GM21576 (cell line): Measurements from ENCODE around the gene SNCB.
"Not testable (repeated sequence)": the region's sequence is repeated elsewhere in the genome, so short reads cannot be mapped to it uniquely, and the experiment has no call there.

ENCODE experiments used
- ATAC-seq: cut with Tn5 transposase; IDR thresholded peaks from one replicate; pipeline ENCODE4 v1.9.1; 2021; ENCODE audit warnings: mild to moderate bottlenecking, moderate library complexity; ENCODE audit not compliant: unreplicated experiment

SNCB gene

DNA sequence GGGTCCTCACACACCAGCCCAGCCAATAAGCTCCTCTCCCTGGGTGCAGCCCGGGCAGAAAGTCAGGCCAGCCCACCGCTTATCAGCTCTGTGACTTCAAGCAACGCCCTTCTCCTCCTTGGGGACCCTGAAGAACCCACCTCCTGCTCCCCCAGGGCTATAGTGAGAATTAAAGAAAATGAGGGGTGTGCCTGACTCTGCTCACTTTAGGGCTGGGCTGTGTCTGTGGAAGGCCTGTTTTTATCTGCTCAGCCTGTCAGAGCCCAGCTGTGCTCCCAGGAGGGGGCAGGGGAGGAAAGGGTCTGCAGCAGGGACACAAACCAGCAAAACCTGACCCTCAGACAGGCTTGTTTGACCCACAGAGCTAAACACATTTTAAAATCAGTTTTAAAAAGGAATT lies 24.3 kb downstream of the SNCB start:
- no peak for ATAC-seq

GRCh38 chr5:176603091-176603490 lies 27.2 kb downstream of the SNCB start:
- no peak for ATAC-seq

DNA sequence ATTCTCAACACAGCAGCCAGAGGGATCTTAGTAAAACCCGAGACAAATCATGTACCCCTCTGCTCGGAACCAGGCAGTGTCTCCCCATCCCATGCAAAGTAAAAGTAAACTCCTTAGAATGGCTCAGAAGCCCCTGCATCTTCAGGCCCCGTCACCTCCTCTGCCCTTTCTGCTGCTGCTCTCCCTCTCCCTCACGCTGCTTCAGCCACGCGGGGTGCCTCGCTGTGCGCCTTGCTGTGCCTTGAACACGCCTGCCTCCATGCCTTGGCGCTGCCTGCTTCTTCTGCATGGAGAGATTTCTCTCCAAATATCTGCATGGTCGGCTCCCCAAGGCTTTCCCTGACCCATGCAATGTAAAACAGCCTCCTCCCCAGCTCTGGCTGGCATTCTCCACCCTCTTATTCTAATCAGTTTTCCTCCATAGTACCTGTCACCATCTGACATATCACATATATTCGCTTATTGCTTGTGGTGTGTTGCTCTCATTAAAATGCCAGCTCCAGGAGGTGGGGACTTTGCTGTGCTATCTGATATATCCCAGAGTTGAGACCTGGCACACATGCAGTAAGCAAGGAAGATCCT lies 28.3 kb downstream of the SNCB start:
- ATAC-seq: no peak

GRCh38 chr5:176599749-176600430 lies 30.4 kb downstream of the SNCB start:
- ATAC-seq: not testable (repeated sequence)

DNA sequence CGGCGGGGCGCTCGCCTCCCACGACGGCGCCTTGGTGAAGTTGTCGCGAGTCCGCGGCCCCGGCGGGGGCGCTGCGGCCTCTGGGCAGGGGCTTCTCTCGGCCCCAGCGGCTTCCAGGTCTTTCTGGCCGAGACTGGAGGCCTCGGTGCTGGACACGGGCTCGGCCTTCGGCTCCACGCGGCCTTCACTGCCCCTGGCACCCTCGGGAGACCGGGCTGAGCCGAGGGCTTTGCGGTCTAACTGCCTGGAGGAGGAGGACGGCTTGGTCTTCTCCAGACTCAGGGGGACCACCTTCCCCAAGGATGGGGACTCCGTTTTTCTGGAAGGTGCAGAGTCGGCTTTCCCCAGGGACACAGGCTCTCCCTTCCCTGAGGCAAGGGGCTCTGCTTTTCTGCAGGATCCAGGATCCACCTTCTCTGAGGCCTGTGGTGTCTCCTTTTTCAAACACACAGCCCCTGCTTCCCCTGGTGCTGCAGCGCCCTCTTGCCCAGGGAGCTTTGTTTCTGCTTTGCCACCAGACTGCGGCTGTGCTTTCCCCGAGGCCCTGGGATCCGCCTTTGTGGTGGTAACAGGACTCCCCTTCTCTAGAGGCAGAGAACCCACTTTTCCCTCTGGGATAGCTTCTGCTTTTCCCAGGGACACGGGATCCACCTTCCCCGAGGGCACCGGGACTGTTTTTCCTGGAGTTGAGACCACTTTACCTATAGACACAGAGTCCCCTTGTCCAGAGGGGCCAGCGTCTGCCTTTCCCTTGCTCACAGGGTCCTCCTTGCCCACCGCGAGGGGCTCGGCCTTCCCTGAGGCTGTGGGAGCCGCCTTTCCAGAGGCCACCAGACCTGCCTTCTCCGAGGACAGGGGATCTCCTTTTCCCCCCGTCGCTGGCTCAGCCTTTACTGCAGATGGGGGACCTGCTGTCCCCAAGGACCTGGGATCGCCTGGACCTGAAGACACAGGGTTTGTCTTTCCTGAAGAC lies 32.6 kb downstream of the SNCB start:
- ATAC-seq: no peak

DNA sequence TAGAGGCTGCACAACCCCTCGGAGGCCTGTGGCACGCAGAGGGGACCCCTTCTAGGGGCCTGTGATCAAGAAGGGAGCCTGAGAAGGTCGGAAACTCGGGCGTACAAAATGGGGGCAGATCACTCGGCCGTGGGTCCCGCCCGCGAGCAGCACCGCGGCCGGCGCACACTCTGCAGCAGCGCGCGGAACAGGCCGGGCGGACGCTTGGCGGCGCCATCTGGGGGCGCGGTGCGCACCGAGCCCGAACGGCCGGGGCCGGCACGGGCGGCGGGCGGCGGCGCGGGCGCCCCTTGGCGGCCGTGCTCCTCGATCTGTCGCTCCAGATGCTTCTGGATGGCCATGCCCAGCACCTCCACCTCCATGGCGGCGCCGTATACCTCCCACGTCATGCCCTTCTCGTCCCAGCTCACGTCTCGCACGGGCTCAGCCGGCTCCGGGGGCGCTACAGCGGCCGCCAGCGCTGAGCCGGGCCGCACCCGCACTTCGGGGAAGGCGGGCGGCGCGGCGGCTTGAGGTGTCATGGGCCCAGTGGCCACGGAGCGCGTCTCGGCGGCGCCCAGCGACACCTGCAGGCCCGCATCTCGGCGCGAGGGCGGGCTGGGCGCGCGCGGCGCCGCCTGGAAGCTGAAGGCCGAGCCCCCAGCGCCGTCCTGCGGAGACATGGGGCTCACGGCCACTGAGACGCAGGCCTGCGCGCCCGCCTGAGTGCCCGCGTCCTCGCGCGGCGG lies 33.5 kb downstream of the SNCB start:
- ATAC-seq: peak; percentile 63

DNA sequence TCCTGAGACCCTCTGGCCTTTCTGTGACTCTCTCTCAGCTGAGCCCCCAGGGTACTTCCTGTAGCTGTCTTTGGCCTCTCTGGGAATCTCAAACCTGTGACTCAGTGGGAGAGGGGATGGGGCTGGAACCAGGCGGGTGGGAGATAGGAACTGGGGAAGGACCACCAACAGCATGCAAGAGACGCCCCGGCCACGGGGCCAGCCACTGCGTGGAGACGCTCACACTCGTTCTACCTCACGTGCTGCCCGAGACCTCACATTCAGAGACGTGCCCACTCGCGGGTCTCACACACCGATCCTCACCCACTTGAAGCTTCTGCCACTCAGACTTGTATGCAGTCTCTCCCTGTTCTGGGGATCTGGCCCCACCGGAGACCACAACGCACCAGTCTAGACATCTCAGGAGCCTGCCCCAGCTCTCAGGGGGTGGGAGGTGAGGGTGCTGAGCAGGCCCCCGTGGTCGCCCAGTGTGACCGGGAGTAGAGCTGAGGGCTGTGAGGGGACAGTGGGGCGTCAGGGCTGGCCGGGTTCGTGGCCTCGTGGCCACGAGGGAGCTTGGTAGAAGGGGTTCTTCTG lies 34.2 kb downstream of the SNCB start:
- no peak for ATAC-seq

- no peak for ATAC-seq
Measured at GRCh38 chr5:176595386-176595943, 34.9 kb downstream of the SNCB start.

DNA sequence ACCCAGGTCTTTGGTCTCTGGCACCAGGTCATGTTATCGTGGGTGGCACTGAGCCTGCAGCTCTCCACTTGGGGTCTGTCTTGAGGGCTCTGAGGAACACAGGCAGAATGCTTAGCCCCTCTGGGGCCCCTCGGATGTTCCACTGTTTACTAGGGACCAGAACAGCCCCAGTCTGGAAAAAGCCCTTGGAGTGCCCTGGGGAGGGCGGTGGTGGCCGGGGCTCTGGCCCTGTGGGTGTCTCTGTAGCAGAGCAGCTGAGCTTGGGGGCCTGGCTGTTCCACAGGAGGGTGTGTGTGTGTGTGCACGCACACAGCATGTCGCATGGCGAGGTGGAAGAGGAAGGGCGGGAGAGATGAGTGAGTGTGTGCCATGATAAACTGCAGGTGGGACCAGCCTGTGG lies 35.8 kb downstream of the SNCB start:
- no peak for ATAC-seq

DNA sequence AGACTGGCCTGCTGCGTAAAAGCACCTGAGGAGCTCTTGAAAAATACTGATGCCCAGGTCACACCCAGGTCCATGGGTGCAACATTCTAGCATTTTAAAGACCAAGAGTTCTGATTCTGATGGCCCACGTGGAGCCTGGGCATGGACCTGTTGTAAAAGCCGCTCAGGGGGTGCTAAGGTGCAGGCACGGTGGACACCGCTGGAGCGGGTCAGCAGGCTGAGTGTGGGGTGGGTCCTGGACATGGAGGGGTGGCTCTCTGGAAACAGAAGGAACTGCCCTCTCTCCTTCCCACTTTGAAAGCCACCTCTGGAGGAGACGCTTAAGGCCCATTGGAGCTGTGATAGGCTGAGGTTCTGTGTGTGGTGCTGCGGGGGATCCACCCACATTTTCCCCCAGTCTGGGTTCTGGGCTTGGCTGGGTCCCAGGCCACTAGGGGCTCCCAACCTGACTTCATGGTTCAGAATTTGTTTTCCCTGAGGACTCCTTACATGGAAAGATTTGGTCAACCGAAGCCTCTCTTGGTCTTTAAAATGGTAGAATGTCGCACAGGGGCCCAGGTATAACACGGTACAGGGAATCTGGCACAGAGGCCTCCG lies 37.0 kb downstream of the SNCB start:
- ATAC-seq: no peak

- ATAC-seq: no peak
Measured at GRCh38 chr5:176592573-176592972, 37.8 kb downstream of the SNCB start.

DNA sequence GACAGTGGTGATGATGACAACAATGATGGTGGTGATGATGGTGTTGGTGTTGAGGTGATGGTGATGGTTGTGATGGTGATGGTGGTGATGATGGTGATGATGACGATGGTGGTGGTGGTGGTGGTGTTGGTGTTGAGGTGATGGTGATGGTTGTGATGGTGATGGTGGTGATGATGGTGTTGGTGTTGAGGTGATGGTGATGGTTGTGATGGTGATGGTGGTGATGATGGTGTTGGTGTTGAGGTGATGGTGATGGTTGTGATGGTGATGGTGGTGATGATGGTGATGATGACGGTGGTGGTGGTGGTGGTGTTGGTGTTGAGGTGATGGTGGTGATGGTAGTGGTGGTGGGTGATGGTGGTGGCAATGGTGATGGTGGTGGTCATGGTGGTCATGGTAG lies 38.7 kb downstream of the SNCB start:
- not testable (repeated sequence) for ATAC-seq

GRCh38 chr5:176590035-176590717 lies 40.2 kb downstream of the SNCB start:
- no peak for ATAC-seq

DNA sequence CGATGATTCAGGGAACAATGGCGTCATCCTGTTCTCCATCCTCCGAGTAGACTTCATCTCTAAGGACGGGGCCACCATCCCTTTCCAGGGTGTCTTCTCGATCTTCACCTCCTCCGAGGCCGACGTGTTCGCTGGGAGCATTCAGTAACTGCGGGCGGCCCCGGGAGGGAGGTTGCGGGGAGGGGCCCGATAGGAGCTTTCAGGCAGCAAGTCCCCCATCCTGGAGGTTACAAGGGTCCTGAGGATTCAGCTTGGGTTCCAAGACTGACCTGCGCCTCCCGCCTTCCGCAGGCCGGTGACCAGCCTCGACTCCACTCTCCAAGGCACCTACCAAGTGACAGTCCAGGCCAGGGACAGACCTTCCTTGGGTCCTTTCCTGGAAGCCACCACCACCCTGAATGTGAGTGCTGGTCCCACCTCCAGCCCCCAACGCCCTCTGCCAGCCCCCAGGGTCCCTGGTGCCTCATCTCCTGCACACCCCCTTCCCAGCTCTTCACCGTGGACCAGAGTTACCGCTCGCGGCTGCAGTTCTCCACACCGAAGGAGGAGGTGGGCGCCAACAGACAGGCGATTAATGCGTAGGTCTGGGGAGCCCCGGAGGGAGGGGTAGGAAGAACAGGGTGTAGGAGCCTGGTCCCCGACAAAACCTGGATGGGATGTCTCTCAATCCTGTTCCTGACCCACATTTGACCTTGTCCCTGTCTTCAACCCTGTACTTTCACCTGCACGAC lies 41.1 kb downstream of the SNCB start:
- no peak for ATAC-seq

GRCh38 chr5:176588297-176588696 lies 42.0 kb downstream of the SNCB start:
- no peak for ATAC-seq

GRCh38 chr5:176587398-176587797 lies 42.9 kb downstream of the SNCB start:
- no peak for ATAC-seq

GRCh38 chr5:176583076-176583475 lies 47.3 kb downstream of the SNCB start:
- ATAC-seq: no peak

GRCh38 chr5:176581361-176581760 lies 49.0 kb downstream of the SNCB start:
- no peak for ATAC-seq

GRCh38 chr5:176579323-176579722 lies 51.0 kb downstream of the SNCB start:
- ATAC-seq: no peak
